ENCODE measurements around the gene KLHL42.

DNA sequence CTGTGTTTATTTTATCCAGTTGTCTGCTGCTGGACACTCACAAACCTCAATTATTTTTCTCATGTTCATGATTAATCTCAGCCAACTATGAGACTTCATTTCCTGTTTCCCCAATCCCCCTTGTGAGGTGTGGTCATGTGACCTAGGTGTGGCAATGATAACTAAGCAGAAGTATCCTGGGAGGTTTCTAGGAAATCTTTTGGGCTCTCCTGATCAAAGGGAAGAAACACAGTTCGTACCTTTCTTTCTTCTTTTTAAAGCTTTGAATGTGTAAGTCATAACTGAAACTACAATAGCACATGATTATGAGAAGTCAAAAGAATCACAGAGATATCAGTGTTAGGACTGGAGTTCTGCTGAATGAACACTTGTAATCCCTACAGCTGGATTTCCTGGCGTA is 34.4 kb downstream of the KLHL42 start:
- TF ChIP-seq, protein P1, sequence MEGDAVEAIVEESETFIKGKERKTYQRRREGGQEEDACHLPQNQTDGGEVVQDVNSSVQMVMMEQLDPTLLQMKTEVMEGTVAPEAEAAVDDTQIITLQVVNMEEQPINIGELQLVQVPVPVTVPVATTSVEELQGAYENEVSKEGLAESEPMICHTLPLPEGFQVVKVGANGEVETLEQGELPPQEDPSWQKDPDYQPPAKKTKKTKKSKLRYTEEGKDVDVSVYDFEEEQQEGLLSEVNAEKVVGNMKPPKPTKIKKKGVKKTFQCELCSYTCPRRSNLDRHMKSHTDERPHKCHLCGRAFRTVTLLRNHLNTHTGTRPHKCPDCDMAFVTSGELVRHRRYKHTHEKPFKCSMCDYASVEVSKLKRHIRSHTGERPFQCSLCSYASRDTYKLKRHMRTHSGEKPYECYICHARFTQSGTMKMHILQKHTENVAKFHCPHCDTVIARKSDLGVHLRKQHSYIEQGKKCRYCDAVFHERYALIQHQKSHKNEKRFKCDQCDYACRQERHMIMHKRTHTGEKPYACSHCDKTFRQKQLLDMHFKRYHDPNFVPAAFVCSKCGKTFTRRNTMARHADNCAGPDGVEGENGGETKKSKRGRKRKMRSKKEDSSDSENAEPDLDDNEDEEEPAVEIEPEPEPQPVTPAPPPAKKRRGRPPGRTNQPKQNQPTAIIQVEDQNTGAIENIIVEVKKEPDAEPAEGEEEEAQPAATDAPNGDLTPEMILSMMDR (IDR thresholded peaks at IDR 0.05): no peak
- TF ChIP-seq POLR2AphosphoS5 (IDR thresholded peaks at IDR 0.05): no peak
